ENCODE results near the gene LACC1.

LACC1 gene

DNA sequence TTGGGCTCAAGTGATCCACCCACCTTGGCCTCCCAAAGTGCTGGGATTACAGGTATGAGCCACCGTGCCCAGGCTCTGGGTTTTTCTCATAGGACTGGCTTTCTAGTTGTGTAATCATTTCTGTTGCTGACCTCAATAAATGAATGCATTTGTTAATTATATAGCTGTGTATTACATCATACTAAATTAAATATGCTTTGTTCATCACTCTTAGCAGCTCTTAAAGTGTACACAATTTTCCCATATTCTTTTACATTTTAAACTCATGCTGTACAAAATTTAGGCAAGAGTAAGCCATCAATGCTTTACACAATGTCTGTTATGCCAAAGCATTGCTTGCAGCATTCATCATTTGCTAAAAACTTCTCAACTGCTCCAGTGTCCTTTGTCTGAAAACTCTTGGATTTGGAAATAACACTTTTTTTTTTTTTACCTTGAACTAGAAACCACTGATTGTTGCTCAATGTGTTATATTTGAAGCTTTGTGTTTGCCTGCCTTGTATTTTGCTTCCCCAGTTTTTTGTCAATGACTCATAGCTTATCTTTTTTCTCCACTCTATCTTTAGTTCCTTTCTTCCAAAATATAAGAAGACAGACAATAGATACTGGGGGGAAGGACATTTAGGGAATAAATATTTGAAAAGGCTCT is 31.6 kb upstream of the LACC1 start:
- H3K4me3 ChIP-seq (replicated peaks; ENCODE audit: low read depth, low read length): no peak overlapping the region
- TF ChIP-seq, protein P1, sequence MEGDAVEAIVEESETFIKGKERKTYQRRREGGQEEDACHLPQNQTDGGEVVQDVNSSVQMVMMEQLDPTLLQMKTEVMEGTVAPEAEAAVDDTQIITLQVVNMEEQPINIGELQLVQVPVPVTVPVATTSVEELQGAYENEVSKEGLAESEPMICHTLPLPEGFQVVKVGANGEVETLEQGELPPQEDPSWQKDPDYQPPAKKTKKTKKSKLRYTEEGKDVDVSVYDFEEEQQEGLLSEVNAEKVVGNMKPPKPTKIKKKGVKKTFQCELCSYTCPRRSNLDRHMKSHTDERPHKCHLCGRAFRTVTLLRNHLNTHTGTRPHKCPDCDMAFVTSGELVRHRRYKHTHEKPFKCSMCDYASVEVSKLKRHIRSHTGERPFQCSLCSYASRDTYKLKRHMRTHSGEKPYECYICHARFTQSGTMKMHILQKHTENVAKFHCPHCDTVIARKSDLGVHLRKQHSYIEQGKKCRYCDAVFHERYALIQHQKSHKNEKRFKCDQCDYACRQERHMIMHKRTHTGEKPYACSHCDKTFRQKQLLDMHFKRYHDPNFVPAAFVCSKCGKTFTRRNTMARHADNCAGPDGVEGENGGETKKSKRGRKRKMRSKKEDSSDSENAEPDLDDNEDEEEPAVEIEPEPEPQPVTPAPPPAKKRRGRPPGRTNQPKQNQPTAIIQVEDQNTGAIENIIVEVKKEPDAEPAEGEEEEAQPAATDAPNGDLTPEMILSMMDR (IDR thresholded peaks at IDR 0.05; ENCODE audit: low read length, missing control alignments): no peak
- DNase-seq (ENCODE audit: low read depth): peak; percentile 95

DNA sequence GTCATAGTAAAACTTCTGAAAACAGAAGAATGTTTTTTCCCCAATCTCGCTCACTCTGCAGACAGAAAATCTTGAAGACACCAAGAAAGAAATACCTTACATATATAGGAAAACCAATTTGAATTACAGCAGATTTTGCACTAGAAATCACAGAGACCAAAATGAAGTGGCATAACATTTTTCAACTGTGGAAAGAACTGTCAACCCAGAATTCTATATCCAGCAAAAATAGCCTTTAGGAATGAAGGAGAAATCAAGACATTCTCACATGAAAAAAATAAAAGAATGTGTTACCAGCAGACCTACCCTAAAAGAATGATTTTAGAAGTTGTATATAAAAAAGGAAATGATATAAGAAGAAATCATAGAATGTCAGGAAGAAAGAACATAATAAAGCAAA is 28.8 kb upstream of the LACC1 start:
- TF ChIP-seq, protein P1 (IDR thresholded peaks at IDR 0.05; ENCODE audit: low read length, missing control alignments): no peak
- H3K4me3 ChIP-seq (replicated peaks; ENCODE audit: low read depth, low read length): no peak overlapping the region
- DNase-seq (ENCODE audit: low read depth): no peak

GRCh38 chr13:43852923-43853404 is 26.7 kb upstream of the LACC1 start:
- TF ChIP-seq, protein P1 (IDR thresholded peaks at IDR 0.05; ENCODE audit: low read length, missing control alignments): no peak
- no peak overlapping the region for H3K4me3 ChIP-seq (replicated peaks; ENCODE audit: low read depth, low read length)
- DNase-seq (ENCODE audit: low read depth): no peak

GRCh38 chr13:43861863-43862262 is 17.8 kb upstream of the LACC1 start:
- TF ChIP-seq, protein P1 (IDR thresholded peaks at IDR 0.05; ENCODE audit: low read length, missing control alignments): no peak
- no peak overlapping the region for H3K4me3 ChIP-seq (replicated peaks; ENCODE audit: low read depth, low read length)
- peak; percentile 32 for DNase-seq (ENCODE audit: low read depth)

DNA sequence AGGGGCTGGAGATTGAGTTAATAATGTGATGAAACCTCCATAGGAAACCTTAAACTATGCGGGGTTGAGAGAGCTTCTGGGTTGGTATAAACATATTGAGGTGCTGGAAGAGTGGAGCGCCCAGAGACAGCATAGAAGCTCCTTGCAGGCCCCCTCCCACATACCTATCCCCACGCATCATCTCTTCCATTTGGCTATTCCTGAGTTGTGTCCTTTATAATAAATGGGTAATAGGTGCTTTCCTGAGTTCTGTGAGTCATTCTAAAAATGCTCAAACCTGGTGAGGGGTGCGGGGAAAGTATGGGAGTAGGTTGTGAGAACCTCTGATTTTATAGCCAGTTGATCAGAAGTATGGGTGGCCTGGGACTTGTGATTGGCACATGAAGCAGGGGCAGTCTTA is 14.8 kb upstream of the LACC1 start:
- H3K4me3 ChIP-seq (replicated peaks; ENCODE audit: low read depth, low read length): no peak overlapping the region
- TF ChIP-seq, protein P1 (IDR thresholded peaks at IDR 0.05; ENCODE audit: low read length, missing control alignments): no peak
- DNase-seq (ENCODE audit: low read depth): no peak

- no peak overlapping the region for H3K4me3 ChIP-seq (replicated peaks; ENCODE audit: low read depth, low read length)
- peak; percentile 79 for DNase-seq (ENCODE audit: low read depth)
- TF ChIP-seq, protein P1 (IDR thresholded peaks at IDR 0.05; ENCODE audit: low read length, missing control alignments): no peak
These were observed 13.8 kb upstream of the LACC1 start for GRCh38 chr13:43865892-43866291.

- TF ChIP-seq, protein P1 (IDR thresholded peaks at IDR 0.05; ENCODE audit: low read length, missing control alignments): no peak
- H3K4me3 ChIP-seq (replicated peaks; ENCODE audit: low read depth, low read length): no peak overlapping the region
- DNase-seq (ENCODE audit: low read depth): no peak
These were observed 7.5 kb upstream of the LACC1 start for GRCh38 chr13:43872181-43872580.
